Superior temporal gyrus (tissue), 1 donor: ENCODE measurements around the gene USP35.
A peak's percentile ranks its signal among the peaks of the same experiment; 100 is the strongest.

ENCODE experiments used
- DNase-seq: peaks from one replicate; pipeline ENCODE4 v3.0.0-alpha.2; 2016; ENCODE audit errors: extremely low spot score

USP35 gene

DNA sequence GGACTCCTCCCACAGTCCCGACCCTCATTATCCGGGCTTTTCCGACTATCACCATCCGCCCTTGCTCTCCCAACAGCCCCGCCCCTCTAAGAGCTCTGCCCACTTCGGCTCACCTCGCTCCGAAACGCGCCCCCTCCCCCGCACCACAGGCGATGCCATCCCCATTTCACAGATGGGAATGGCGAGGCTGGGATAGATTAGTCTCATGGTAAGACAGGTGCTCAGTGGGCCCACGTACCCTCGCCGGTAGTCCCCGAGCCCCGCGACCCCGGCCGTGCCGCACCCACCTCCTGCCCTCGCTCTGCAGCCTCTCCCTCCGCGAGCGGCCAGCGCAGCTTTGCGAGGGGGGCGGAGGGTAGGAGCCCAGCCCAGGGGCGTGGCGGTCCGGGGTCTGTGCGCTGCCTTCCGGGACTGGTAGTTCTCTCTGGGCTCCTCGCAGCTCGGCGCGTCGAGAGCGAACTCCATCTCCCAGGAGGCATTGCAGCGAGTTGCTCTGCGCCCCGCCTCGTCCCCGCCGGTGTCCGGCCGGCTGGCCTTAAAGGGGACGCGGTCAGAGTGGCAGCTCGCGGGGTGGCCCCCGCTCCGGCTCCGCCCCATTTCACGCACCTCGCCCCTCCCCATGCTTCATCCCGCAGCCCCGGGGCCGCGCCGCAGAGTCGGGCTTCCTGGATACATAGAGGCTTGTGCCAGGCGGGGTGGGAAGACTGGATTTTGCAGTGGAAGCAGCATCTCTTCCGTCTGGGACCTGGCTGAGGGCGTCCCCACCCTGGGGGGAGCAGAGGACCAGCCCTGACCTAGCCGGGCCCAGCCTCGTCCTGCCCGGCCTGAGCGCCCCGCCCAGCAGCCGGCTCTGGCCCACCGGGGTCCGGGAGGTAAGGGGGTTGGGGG is at the start of gene USP35, which contains the start of gene KCTD21:
Gene USP35, plus strand, starts transcription at position 634 of the 888 bp plus-strand sequence. CDS start 7,327 bp downstream, outside the sequence.
Gene KCTD21, minus strand, starts transcription at position 341 of the 888 bp plus-strand sequence. CDS start 14,072 bp downstream, outside the sequence.
- DNase-seq: peak; percentile 97

GRCh38 chr11:78139422-78140391 is 49.0 kb upstream of the USP35 start, which contains the start of gene ALG8:
ALG8 (minus strand) TSS chr11:78139626; CDS start chr11:78139588, 38 bp downstream.
- peak; percentile 97 for DNase-seq

DNA sequence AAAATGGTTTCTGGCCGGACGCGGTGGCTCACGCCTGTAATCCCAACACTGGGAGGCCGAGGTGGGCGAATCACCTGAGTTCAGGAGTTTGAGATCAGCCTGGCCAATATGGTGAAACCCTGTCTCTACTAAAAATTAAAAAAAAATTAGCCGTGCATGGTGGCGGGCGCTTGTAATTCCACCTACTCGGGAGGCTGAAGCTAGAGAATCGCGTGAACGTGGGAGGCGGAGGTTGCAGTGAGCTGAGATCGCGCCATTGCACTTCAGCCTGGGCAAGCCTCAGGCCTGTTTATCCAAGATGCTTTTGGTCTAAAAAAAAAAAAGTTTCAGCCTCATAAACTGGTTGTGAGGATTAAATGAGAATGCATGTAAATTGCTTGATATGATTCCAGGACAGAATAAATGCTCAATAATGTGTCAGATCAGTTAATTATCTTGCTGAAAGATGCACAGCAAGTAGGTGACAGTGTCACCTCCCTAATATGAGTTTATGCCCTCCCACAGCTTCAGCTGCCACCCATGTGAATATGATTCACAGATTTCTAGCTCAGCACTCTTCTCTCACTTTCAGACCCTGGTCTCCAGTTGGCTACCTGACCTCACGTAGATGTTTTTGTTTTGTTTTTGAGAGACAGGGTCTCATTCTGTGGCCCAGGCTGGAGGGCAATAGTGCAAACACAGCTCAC is 48.2 kb upstream of the USP35 start:
- DNase-seq: no peak

- DNase-seq: no peak
Measured at GRCh38 chr11:78145511-78146025, 43.2 kb upstream of the USP35 start.

DNA sequence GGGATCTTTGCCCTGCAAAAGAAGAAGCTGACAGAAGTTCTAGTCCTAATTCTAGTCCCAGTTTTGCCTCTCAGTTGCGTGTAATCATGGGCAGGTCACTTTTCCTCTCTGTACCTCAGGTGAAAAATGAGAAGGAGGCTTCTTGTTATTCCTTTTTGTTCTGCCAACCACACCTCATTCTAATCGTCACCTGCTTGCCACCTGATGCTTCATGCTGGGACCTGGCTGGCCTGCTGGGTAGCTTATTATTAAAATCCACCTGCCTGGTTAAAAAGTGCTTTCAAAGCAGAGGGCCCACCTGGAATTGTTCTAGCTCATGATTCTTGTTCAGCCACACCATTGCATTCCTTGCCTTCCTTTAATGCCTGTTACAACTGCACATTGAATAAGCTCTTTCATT is 40.9 kb upstream of the USP35 start:
- DNase-seq: no peak

DNA sequence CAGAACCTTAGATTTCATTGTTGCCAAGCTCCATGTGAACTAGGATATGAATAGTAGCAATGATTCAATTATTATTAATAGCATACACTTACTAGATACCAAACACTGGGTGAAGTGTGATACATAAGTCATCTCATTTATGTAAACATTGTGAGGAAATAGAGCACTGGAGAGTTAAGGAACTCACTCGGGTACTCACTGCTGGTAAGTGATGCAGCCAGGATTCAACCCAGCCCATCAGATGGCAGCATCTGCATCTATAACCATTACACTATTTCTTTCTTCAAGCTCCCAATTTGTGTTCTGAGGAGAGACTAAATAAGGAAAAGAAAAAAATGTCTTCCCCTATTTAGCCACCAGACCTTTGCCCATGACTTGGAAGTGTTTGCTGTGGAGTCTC is 39.1 kb upstream of the USP35 start:
- peak; percentile 68 for DNase-seq

GRCh38 chr11:78150346-78150745 is 38.4 kb upstream of the USP35 start:
- DNase-seq: no peak

GRCh38 chr11:78150754-78151153 is 38.0 kb upstream of the USP35 start:
- no peak for DNase-seq

GRCh38 chr11:78151804-78152203 is 36.9 kb upstream of the USP35 start:
- no peak for DNase-seq

DNA sequence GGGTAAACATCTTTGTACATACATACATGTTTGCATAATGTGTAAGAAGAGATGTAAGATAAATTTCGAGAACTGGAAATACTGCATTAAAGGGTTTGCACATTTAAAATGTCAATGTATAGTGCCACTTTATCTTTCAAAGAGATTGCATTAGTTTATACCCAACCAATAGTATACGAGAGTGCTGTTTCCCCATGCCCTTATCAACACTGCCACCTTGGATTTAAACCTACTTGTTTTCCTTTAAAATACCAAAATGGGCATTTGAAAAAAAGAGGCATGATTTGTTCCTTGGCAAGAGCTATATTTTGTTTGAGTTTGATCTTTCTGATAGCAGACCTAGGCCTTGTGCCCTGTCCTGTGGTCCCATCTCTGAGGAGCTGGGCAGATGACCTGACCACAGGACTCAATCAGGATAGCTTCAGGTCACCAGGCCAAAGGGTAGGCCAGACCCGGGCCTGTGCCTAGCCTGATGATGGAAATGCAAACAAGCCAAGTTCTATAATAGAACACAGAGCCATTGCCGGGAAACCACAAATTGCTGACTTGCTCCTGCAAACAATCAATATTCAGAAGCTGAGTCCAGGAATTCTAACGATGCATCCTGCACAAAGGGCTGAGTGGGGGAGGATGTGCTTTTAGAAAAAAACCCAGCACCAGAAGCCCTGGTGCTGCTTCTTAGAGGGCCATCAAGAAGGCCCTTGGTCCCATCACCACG is 32.4 kb upstream of the USP35 start:
- no peak for DNase-seq

DNA sequence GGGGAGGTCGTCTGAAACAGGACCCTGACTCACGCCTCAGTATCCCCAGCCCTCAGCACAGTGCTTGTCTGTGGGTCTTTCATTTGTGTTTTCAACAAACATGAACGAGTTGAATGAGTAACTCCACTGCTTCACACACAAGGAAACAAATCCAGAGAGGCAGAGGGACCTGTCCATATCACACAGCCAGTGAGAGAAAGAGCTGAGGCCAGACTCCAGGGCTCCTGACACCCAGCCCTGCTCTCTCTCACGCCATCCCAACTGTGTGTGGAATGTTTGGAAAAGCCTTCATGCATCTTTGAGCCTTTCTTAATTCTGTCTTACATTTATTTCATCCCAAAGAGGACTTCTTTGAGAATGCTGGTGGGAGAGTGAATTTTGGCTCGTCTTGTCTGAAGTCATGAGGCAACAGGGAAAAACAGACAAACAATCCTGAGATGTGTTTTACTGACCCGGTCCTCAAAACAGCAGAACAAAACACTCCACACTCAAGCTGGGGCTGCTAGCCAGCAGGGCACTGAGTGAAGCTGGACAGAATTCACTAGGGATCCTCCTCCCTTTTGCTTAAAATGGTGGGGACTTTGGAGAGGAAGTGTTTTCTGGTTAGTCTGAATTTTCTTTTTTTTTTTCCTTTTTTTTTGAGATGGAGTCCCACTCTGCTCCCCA is 29.6 kb upstream of the USP35 start:
- DNase-seq: no peak

DNA sequence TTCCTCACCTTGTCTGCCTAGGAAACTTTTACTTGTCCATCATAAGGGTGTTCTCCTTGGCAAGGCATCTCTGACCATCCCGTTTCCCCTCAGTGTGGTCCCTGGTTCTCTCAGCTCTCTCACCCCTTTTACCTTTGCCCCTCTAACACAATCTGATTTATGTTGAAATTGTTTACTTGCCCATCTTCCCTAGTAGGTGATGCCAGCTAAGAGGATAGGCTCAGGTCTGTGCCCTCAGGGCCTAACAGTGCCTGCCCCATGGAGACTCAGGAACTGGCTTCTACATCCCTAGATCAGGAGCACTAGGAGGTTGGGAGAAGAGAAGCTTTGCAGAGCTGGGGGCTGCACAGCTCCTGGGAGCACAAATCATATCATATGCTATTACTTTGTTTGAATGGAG is 28.2 kb upstream of the USP35 start:
- DNase-seq: no peak

DNA sequence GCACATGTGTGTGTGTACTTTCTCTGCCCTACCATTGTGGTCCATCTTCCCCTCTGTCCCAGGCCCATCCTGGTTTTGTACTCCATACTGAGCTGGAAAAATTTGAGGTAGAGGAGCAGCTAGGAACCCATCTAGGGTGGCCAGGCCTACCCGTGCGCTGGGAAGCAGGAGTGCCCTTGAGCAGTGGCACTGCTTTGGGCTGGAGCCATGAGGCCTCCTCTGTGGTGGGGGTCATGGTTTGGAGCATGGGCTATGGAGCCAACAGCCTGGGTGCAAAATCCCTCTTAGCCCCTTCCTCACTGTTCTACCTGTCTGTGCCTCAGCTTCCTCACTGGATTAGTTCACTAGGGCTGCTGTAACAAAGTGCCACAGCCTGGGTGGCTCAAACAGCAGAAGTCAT is 27.4 kb upstream of the USP35 start:
- DNase-seq: no peak

DNA sequence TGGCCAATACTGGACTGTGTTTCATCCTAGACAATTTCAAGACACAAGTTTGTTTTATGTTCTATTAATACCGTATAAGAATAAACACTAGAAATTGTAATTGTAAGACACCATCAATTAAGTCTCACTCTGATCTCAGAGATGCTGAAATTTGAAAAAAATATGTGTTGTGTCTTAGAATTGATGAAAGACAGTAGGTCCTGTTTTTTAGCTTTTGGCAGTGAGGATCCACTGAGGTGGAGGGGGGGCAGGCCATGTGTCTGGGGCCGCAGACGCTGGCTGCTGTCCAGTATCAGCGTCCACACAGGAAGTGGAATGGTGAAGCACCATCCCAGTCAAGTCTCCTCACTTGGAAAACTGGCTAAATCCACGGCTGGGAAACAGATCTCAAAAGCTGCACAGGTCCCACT is 26.8 kb upstream of the USP35 start:
- no peak for DNase-seq

DNA sequence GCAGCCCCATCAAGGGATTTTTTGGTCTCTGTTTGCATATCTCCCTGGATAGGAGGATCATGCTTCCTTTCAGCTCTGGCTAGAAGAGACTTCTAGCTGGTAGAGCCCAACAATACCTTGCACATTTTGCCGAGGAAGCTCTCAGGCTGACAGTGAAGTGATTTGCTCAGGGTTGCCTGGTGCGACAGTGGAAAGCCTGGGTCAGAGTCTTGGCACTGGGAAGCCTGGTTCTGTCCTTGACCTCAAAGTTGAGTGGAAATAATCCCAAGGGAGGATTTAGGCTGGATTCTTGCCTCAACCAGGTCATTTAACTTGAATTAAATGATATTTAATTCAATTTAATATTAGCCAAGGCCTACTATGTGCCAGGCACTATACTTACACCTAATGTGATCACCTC is 24.9 kb upstream of the USP35 start:
- DNase-seq: no peak

- no peak for DNase-seq
Measured at GRCh38 chr11:78164471-78164870, 24.2 kb upstream of the USP35 start.

GRCh38 chr11:78166855-78167469 is 21.8 kb upstream of the USP35 start:
- no peak for DNase-seq

DNA sequence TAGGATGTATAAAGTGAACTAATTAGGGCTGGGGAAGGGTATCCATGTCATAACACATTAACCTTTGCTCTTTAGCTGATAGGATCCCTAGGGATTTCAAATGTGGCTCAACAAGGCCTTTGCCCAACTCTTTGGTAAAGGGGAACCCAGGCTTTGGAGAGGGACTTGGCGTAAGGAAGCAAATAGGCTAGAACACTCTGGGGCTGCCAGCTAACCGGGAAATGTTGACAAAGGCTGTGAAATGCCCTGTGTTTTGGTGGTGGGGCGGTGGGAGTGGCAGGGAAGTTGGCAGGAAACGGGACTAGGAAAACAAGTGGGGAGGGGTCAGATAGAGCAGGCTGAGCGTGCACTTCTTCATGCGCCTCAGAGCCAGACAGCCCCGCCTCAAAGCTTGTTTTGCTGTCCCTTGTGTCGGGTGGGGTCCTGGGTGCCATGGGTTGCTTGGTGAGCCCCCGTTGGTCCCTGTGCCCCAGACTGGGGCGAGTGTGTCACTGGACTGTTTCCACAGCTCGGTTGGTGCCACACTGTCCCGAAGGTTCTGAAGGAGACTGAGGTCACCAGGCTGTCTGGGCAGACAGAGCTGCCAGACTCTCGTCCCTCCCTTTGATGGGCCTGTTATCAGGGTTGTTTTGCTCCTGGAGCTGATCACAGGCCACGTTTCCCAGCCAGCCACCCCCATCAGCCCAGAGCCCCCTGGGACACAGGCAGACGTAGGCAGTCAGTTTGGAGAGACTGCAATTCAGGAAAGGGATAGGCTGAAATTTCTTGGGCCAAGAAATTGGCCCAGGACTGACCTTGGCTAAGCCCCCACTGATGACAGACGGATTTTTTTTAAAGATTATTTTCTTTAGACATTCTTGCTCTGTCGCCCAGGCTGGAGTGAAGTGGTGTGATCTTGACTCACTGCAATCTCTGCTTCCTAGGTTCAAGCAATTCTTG is 19.9 kb upstream of the USP35 start:
- no peak for DNase-seq

DNA sequence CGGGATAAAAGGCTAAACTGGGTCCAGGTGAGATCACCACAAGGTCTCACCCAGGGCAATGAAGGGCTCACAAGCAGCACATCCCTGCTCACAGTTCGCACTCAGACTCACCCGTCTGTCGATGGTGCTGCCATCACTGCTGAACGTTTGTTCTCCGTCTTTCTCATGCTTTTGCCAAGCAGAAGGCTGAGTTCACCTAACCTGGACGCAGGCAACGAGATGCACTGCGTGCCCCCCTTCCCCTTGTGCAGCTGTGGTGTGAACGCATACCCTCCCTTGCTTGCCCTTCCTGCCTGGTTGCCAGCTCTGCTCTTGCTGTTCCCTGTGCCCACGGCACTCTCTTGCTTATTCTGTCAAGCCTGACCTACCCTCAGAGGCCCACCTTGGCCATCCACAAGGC is 18.3 kb upstream of the USP35 start:
- DNase-seq: no peak
